Brain microvascular endothelial cell (primary cell): ENCODE measurements around the gene ATP5F1E.

Experiments used
- DNase-seq: peaks from one replicate; pipeline ENCODE4 v3.0.0-alpha.2; 2020
- H3K27ac ChIP-seq: fragments of 250-450 bp; sonication (Bioruptor Pico); 2 replicates; pipeline ENCODE4 v1.5.1; 2020; ENCODE audit warnings: mild to moderate bottlenecking, moderate library complexity
- H3K27me3 ChIP-seq: fragments of 250-450 bp; sonication (Bioruptor Pico); replicated peaks from 2 replicates; pipeline ENCODE4 v1.5.1; 2020; ENCODE audit warnings: mild to moderate bottlenecking
- H3K36me3 ChIP-seq: fragments of 250-450 bp; sonication (Bioruptor Pico); replicated peaks from 2 replicates; pipeline ENCODE4 v1.5.1; 2020; ENCODE audit warnings: mild to moderate bottlenecking
- H3K4me3 ChIP-seq: 2 replicates; pipeline ENCODE4 v1.5.1; 2011; ENCODE audit warnings: low read depth, mild to moderate bottlenecking, control low read depth, low read length, moderate library complexity
- in situ Hi-C: cut with HindIII; loops from 2 replicates; pipeline ENCODE4 v1.10.0; 2017; ENCODE audit warnings: low sequenced_read_pairs, low pct_ligation_motif_present
- TF ChIP-seq, protein P1 (sequence below): IDR thresholded peaks from 2 replicates; pipeline ENCODE4 v1.5.1; 2011; ENCODE audit warnings: low read depth, mild to moderate bottlenecking, moderate library complexity, low read length, control low read depth, inconsistent platforms; ENCODE audit errors: missing control alignments

The ATP5F1E gene

DNA sequence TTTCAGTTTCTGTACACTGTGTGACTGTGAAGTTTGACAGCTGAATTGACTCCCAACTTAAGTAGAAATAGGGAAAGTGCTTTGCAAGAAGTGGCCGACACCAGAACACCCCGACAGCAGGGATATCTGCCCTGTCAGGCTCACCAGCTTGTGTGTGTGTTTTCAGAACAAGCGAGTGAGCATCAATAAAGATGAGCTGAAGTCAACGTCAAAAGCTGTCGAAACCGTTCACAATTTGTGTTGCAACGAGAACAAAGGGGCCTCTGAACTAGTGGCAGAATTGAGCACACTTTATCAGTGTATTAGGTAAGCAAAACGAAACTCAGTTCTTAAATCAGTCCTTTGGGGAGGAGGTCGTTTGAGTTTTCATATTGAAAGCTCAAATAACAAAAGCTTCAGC, 40.4 kb downstream of the ATP5F1E start:
- H3K27ac ChIP-seq: no peak overlapping the region
- no peak for DNase-seq
- no peaks in the 10 kb centered on the region for H3K27me3 ChIP-seq
- TF ChIP-seq, protein P1, sequence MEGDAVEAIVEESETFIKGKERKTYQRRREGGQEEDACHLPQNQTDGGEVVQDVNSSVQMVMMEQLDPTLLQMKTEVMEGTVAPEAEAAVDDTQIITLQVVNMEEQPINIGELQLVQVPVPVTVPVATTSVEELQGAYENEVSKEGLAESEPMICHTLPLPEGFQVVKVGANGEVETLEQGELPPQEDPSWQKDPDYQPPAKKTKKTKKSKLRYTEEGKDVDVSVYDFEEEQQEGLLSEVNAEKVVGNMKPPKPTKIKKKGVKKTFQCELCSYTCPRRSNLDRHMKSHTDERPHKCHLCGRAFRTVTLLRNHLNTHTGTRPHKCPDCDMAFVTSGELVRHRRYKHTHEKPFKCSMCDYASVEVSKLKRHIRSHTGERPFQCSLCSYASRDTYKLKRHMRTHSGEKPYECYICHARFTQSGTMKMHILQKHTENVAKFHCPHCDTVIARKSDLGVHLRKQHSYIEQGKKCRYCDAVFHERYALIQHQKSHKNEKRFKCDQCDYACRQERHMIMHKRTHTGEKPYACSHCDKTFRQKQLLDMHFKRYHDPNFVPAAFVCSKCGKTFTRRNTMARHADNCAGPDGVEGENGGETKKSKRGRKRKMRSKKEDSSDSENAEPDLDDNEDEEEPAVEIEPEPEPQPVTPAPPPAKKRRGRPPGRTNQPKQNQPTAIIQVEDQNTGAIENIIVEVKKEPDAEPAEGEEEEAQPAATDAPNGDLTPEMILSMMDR: no peak
- no peak overlapping the region for H3K4me3 ChIP-seq
- H3K36me3 ChIP-seq: peaks cover 94% of the 10 kb centered on the region
- in situ Hi-C loops: no loop called here

DNA sequence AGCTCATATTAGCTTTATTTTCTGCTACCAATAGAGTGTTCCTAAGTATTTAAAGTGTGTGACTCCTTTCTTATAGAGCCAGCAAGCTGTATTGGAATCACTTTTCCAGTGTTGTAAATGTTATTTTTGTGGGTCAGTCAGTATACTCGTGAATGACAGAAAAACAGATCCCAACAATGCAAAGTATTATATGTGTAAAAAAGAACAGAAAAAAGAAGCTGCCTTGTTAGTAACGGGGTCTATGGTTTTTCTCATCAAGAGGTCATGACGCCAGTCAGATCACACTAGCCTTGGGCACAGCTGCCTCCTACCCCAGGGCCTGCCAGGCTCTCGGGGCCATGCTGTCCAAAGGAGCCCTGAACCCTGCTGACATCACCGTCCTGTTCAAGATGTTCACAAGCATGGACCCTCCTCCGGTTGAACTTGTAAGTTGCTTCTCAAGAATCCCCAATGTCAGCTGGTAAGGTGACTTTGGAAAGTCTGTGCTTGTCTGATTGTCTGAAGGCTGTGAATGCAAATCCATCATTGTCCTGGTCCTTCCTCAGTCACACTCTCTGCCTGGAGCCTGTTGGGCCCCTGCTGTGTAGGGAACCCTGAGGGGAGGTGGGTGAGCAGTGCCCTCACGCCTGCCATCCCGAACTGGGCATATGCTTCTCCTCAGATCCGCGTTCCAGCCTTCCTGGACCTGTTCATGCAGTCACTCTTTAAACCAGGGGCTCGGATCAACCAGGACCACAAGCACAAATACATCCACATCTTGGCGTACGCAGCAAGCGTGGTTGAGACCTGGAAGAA, 41.3 kb downstream of the ATP5F1E start:
- H3K36me3 ChIP-seq: peaks cover 85% of the 10 kb centered on the region
- DNase-seq: no peak
- no peak overlapping the region for H3K4me3 ChIP-seq
- H3K27ac ChIP-seq: no peak overlapping the region
- no peaks in the 10 kb centered on the region for H3K27me3 ChIP-seq
- in situ Hi-C loops: no loop called here
- TF ChIP-seq, protein P1: no peak

DNA sequence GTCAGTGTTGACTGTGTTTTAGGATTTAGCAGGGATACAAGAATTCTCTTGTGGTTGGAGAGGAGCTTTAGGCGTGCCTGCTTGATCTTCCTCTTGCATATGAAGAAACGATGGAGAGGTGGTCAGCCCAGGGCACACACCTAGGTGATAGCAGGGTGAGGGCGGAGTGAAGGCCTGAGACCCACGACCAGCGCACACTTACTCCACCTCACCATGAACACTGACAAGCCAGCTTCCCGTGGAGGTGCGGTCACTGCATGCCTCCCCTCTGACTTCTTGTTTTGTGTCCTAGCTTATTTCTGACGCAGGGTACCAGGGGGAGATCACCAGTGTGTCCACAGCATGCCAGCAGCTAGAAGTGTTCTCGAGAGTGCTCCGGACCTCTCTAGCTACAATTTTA, 42.9 kb downstream of the ATP5F1E start:
- Histone ChIP-seq H3K27me3 (no peaks in the 10 kb centered on the region), H3K36me3 (peaks cover 70% of the 10 kb centered on the region), H3K27ac (no peak overlapping the region), H3K4me3 (no peak overlapping the region)
- in situ Hi-C loops: no loop called here
- TF ChIP-seq, protein P1: no peak
- no peak for DNase-seq

- TF ChIP-seq, protein P1: no peak
- Histone ChIP-seq H3K36me3 (peaks cover 64% of the 10 kb centered on the region), H3K27me3 (no peaks in the 10 kb centered on the region), H3K4me3 (no peak overlapping the region), H3K27ac (no peak overlapping the region)
- in situ Hi-C loops: no loop called here
- DNase-seq: no peak
Measured at GRCh38 chr20:58988565-58988882, 43.6 kb downstream of the ATP5F1E start.

GRCh38 chr20:58987790-58988564, 44.2 kb downstream of the ATP5F1E start:
- Histone ChIP-seq H3K27me3 (no peaks in the 10 kb centered on the region), H3K36me3 (peaks cover 58% of the 10 kb centered on the region), H3K4me3 (no peak overlapping the region), H3K27ac (no peak overlapping the region)
- TF ChIP-seq, protein P1: no peak
- in situ Hi-C loops: no loop called here
- DNase-seq: no peak
